GM13977 (cell line): ENCODE data around the gene SLC66A2.

Experiments
- DNase-seq: peaks from one replicate; pipeline ENCODE4 v3.0.0; 2012; ENCODE audit warnings: low spot score
- in situ Hi-C: fragments of 300-500 bp; cut with MboI; formaldehyde crosslinking; loops from one replicate; pipeline ENCODE4 v1.12.0; 2022; ENCODE audit warnings: low sequenced_read_pairs, low pct_unique_long_range_greater_than_20kb, mixed read lengths, inconsistent platforms; ENCODE audit not compliant: unreplicated experiment
- TF ChIP-seq, protein P1 (sequence below): IDR thresholded peaks from 2 replicates; pipeline ENCODE4 v1.5.1; 2012; ENCODE audit warnings: mild to moderate bottlenecking, control low read depth; ENCODE audit not compliant: insufficient read depth; ENCODE audit errors: extremely low read depth, missing control alignments

The SLC66A2 gene

DNA sequence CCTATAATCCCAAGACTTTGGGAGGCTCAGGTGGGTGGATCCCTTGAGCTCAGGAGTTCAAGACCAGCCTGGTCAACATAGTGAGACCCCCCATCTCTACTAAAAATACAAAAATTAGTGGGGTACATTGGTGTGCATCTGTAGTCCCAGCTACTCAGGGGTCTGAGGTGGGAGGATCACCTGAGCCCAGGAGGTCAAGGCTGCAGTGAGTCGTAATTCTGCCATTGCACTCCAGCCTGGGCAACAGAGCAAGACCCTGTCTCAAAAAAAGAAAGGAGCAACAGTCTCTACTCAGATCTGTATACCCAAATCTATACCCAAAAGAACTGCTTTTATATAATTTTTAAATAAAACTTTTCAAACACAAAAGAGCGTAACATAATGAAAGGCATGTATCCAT lies 7.5 kb upstream of the SLC66A2 start:
- no peak for DNase-seq
- TF ChIP-seq, protein P1, sequence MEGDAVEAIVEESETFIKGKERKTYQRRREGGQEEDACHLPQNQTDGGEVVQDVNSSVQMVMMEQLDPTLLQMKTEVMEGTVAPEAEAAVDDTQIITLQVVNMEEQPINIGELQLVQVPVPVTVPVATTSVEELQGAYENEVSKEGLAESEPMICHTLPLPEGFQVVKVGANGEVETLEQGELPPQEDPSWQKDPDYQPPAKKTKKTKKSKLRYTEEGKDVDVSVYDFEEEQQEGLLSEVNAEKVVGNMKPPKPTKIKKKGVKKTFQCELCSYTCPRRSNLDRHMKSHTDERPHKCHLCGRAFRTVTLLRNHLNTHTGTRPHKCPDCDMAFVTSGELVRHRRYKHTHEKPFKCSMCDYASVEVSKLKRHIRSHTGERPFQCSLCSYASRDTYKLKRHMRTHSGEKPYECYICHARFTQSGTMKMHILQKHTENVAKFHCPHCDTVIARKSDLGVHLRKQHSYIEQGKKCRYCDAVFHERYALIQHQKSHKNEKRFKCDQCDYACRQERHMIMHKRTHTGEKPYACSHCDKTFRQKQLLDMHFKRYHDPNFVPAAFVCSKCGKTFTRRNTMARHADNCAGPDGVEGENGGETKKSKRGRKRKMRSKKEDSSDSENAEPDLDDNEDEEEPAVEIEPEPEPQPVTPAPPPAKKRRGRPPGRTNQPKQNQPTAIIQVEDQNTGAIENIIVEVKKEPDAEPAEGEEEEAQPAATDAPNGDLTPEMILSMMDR: no peak
- in situ Hi-C loops: no loop called here

DNA sequence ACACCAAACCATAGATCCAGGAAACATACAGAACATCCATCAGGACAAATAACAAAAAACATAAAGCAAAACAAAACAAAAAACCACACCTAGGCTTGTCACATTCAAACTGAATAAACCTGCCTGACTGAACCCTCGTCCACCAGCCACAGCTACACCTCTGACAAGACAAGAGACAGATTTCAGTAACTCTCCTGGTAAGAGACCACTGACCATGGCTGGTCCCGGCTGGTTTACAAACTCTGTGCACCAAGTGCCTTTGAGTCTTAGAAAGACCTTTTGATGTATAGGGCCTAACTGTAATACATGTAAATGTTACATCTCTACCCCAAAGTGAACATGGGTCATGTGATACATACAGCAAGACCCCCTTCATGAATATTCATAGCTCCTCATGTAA lies 4.8 kb upstream of the SLC66A2 start:
- TF ChIP-seq, protein P1: no peak
- in situ Hi-C loops: no loop called here
- no peak for DNase-seq

DNA sequence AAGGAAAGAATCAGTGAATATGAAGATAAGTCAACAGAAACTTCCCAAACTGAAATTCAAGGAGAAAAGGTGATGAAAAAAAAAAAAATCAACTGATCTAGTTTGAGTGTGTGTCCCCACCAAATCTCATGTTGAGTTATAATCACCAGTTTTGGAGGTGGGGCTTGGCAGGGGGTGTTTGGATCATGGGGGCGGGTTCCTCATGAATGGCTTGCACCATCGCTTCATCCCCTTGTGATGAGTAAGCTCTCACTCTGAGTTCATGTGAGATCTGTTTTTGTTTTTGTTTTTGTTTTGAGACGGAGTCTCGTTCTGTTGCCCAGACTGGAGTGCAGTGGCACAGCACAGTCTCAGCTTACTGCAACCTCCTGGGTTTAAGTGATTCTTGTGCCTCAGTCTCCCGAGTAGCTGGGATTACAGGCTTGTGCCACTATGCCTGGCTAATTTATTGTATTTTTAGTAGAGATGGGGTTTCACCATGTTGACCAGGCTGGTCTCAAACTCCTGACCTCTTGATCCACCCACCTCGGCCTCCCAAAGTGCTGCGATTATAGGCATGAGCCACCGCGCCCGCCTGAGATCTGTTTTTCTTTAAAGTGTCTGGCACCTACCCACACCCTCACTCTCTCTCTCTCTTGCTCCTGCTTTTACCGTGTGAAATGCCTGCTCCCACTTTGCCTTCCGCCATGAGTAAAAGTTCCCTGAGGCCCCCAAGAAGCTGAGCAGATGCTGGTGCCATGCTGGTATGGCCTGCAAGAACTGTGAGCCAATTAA lies 4.0 kb upstream of the SLC66A2 start:
- in situ Hi-C loops: no loop called here
- DNase-seq: no peak
- TF ChIP-seq, protein P1: no peak

- TF ChIP-seq, protein P1: no peak
- no peak for DNase-seq
- in situ Hi-C loops: no loop called here
These were observed 3.3 kb upstream of the SLC66A2 start for GRCh38 chr18:79954791-79955190.

DNA sequence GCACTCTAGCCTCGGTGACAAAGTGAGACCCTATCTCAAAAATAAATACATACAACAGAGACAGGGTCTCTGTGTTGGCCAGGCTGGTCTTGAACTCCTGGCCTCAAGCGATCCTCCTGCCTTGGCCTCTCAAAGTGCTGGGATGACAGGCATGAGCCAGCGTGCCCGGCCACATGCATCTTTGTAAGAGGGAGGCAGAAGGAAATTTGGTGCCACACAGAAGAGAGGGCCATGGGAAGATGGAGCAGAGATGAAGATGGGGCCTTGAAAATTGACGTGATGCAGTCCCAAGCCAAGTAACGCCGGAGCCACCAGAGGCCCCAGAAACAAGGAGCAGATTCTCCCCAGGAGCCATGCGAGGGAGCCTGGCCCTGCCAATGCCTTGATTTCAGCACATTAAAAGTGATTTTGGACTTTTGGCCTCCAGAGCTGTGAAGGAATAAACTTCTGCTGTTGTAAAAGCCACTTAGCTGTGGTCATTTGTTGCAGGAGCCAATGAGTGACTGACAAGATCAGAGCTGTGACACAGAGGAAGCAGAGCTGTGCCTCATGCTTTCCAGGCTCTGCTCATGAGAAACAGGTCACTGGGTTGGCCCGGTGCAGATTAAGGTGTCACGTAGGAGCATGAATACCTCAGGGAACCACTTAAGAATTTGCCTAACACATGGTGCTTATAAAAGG lies 2.7 kb upstream of the SLC66A2 start:
- TF ChIP-seq, protein P1: no peak
- in situ Hi-C loops: no loop called here
- DNase-seq: no peak

GRCh38 chr18:79952996-79953559 lies 1.6 kb upstream of the SLC66A2 start:
- in situ Hi-C loops: no loop called here
- DNase-seq: no peak
- TF ChIP-seq, protein P1: no peak
